Liver (tissue), 9 donors: ENCODE results near the gene LRRFIP1. TPM values are rescaled to one million over a fixed set of nuclear protein-coding genes. Genes with fewer than 3 reads are reported as not detected.

Experiments
- DNase-seq: peaks from one replicate; pipeline ENCODE4 v3.0.0-alpha.2; 2017; ENCODE audit warnings: low spot score
- H3K27ac ChIP-seq, 2 donors: one replicate each; pipeline ENCODE4 v1.7.0; 2013; ENCODE audit warnings: inconsistent platforms in 2 of 2, low read length in 2 of 2, control low read depth in 1 of 2, low read depth in 1 of 2, mild to moderate bottlenecking in 1 of 2
- H3K27me3 ChIP-seq, 4 donors: one replicate each; pipeline versions ENCODE4 v1.6.1 to v1.7.0; 2013; ENCODE audit warnings: low read length in 3 of 4, inconsistent platforms in 1 of 4, mild to moderate bottlenecking in 1 of 4, moderate library complexity in 1 of 4; ENCODE audit not compliant: control insufficient read depth in 4 of 4, insufficient read depth in 4 of 4
- H3K36me3 ChIP-seq, 4 donors: one replicate each; pipeline versions ENCODE4 v1.6.1 to v1.7.0; 2013; ENCODE audit warnings: low read length in 3 of 4, mild to moderate bottlenecking in 3 of 4, low read depth in 1 of 4, moderate library complexity in 1 of 4; ENCODE audit not compliant: control insufficient read depth in 4 of 4, insufficient read depth in 3 of 4
- H3K4me1 ChIP-seq, 4 donors: one replicate each; pipeline versions ENCODE4 v1.6.1 to v1.7.0; 2013; ENCODE audit warnings: low read length in 3 of 4, mild to moderate bottlenecking in 3 of 4, moderate library complexity in 1 of 4; ENCODE audit not compliant: control insufficient read depth in 4 of 4, insufficient read depth in 4 of 4
- H3K4me3 ChIP-seq, 3 donors: one replicate each; pipeline versions ENCODE4 v1.6.1 to v1.7.0; 2013; ENCODE audit warnings: low read length in 3 of 3, control low read depth in 1 of 3, low read depth in 1 of 3, mild to moderate bottlenecking in 1 of 3
- H3K9ac ChIP-seq, 2 donors: one replicate each; pipeline ENCODE4 v1.7.0; 2013; ENCODE audit warnings: low read length in 2 of 2, mild to moderate bottlenecking in 2 of 2, moderate library complexity in 2 of 2, control low read depth in 1 of 2, low read depth in 1 of 2
- H3K9me3 ChIP-seq, 4 donors: one replicate each; pipeline versions ENCODE4 v1.6.1 to v1.7.0; 2013; ENCODE audit warnings: low read length in 3 of 4; ENCODE audit not compliant: control insufficient read depth in 4 of 4
- CTCF ChIP-seq: fragments of 150-350 bp; IDR thresholded peaks from 2 replicates; pipeline ENCODE4 v1.5.1; 2017; ENCODE audit warnings: improper control_type of control experiment, low read depth, low read length; ENCODE audit not compliant: missing input control
- EGR1 ChIP-seq, 2 donors: IDR thresholded peaks; 2 replicates each; pipeline ENCODE4 v1.6.1; 2016 to 2018; ENCODE audit warnings: antibody characterized with exemption in 2 of 2, low read depth in 2 of 2
- FOXA1 ChIP-seq: IDR thresholded peaks from 2 replicates; pipeline ENCODE4 v1.6.1; 2016; ENCODE audit warnings: antibody characterized with exemption
- FOXA2 ChIP-seq: IDR thresholded peaks from 2 replicates; pipeline ENCODE4 v1.6.1; 2016; ENCODE audit warnings: antibody characterized with exemption
- GABPA ChIP-seq, 2 donors: IDR thresholded peaks in 1 of 2; conservative IDR thresholded peaks in 1 of 2; 2 replicates each; pipeline ENCODE4 v1.6.1; 2016; ENCODE audit warnings: antibody characterized with exemption in 2 of 2, mild to moderate bottlenecking in 1 of 2, moderate library complexity in 1 of 2
- HNF4G ChIP-seq: IDR thresholded peaks from 2 replicates; pipeline ENCODE4 v1.6.1; 2016; ENCODE audit warnings: antibody characterized with exemption
- JUND ChIP-seq, 2 donors: IDR thresholded peaks; 2 replicates each; pipeline ENCODE4 v1.6.1; 2016; ENCODE audit warnings: antibody characterized with exemption in 2 of 2
- MAX ChIP-seq: IDR thresholded peaks from 2 replicates; pipeline ENCODE4 v1.6.1; 2016; ENCODE audit warnings: antibody characterized with exemption
- NR2F2 ChIP-seq: IDR thresholded peaks from 2 replicates; pipeline ENCODE4 v1.6.1; 2016; ENCODE audit warnings: antibody characterized with exemption
- RAD21 ChIP-seq, 2 donors: IDR thresholded peaks; 2 replicates each; pipeline ENCODE4 v1.6.1; 2016; ENCODE audit warnings: antibody characterized with exemption in 2 of 2, mild to moderate bottlenecking in 2 of 2
- REST ChIP-seq: IDR thresholded peaks from 2 replicates; pipeline ENCODE4 v1.6.1; 2016; ENCODE audit warnings: antibody characterized with exemption, mild to moderate bottlenecking
- RXRA ChIP-seq, 2 donors: IDR thresholded peaks; 2 replicates each; pipeline ENCODE4 v1.6.1; 2017 to 2018; ENCODE audit warnings: antibody characterized with exemption in 2 of 2, mild to moderate bottlenecking in 1 of 2
- SP1 ChIP-seq: IDR thresholded peaks from 2 replicates; pipeline ENCODE4 v1.6.1; 2018; ENCODE audit warnings: antibody characterized with exemption, mild to moderate bottlenecking
- TAF1 ChIP-seq: conservative IDR thresholded peaks from 2 replicates; pipeline ENCODE4 v1.6.1; 2016; ENCODE audit warnings: antibody characterized with exemption, mild to moderate bottlenecking
- YY1 ChIP-seq: IDR thresholded peaks from 2 replicates; pipeline ENCODE4 v1.6.1; 2016; ENCODE audit warnings: antibody characterized with exemption, mild to moderate bottlenecking
- ZBTB33 ChIP-seq: IDR thresholded peaks from 2 replicates; pipeline ENCODE4 v1.6.1; 2016; ENCODE audit warnings: antibody characterized with exemption
- WGBS: extraction: QIAGEN DNeasy Blood & Tissue Kit; methylation state at CpG from one replicate; pipeline ENCODE4 v1.1.7; 2013; 5-methylcytosine and 5-hydroxymethylcytosine counted together
- polyA plus RNA-seq, 2 donors: library from polyadenylated mRNA; stranded (reverse) in 1 of 2; unstranded in 1 of 2; fragments of 200-250 nt in 1 of 2; fragments of >200 nt in 1 of 2; fragmentation: Nextera tagmentation in 1 of 2; extraction: Ambion mirVana in 1 of 2; gene quantifications; one replicate each; pipeline versions ENCODE4 v1.2.1 to v1.2.3, GENCODE V29; 2013 to 2015
- total RNA-seq, 2 donors: library from RNA; depleted of rRNA; stranded (reverse); fragments of >200 nt; gene quantifications; one replicate each; pipeline ENCODE4 v1.2.3, GENCODE V29; 2014
- donor health status: healthy.
- donor health status: healthy.
- donor health status: healthy.
- donor health status: healthy.
- donor health status: healthy.

The LRRFIP1 gene
- total and polyA plus RNA-seq, 4 donors, result 13.3 to 56.1 (median 39.1) TPM

GRCh38 chr2:237702441-237703391, 75.3 kb downstream of the LRRFIP1 start:
- H3K4me3 ChIP-seq, result no peak overlapping the region
- TF ChIP-seq CTCF, result no peak
- TF ChIP-seq RXRA (IDR thresholded peaks at IDR 0.05), result no peak
- TF ChIP-seq EGR1 (IDR thresholded peaks at IDR 0.05; ENCODE audit: low read depth in 2 of 2), result no peak
- peak; percentile 11 for TF ChIP-seq NR2F2
- no peak for TF ChIP-seq JUND (IDR thresholded peaks at IDR 0.05)
- no peak for TF ChIP-seq RAD21 (IDR thresholded peaks at IDR 0.05)
- no peak for TF ChIP-seq FOXA1
- peak; percentile 9 for TF ChIP-seq SP1
- no peak for TF ChIP-seq HNF4G
- no peak for TF ChIP-seq REST
- no peak for TF ChIP-seq GABPA (IDR thresholded peaks at IDR 0.05 in 1 of 2, conservative IDR thresholded peaks at IDR 0.05 in 1 of 2)
- no peak for TF ChIP-seq YY1
- no peak for TF ChIP-seq TAF1
- no peak for TF ChIP-seq ZBTB33
- no peak for TF ChIP-seq FOXA2
- no peak for TF ChIP-seq MAX
- no peaks in the 10 kb centered on the region for H3K27me3 ChIP-seq
- WGBS, result 58% methylated on average over 17 of the region's 17 CpGs
- no peaks in the 10 kb centered on the region for H3K36me3 ChIP-seq
- DNase-seq, result no peak
- H3K27ac ChIP-seq, result peak overlapping the region; percentile 20 to 50
- no peaks in the 10 kb centered on the region for H3K9me3 ChIP-seq
- H3K9ac ChIP-seq, result no peak overlapping the region
- H3K4me1 ChIP-seq, result peaks cover 3 to 35% (median 10%) of the 10 kb centered on the region in 4 donors
